Measurements from ENCODE around the gene RNU1-3. TPM values are rescaled to one million over a fixed set of nuclear protein-coding genes. Genes with fewer than 3 reads are reported as not detected.
"Not testable (repeated sequence)": the region's sequence is repeated elsewhere in the genome, so short reads cannot be mapped to it uniquely, and the experiment has no call there.

RNU1-3 gene
- total RNA-seq, 1 experiment from 2014 or later: 1,333 TPM

GRCh38 chr1:16703602-16704001, 36.9 kb upstream of the RNU1-3 start:
- DNase-seq; H3K4me2 ChIP-seq; POLR2A ChIA-PET (ENCODE audit: unreplicated experiment); H3F3A ChIP-seq (ENCODE audit: insufficient read depth, low read depth); H3K4me1 ChIP-seq (replicated peaks; ENCODE audit: insufficient read depth); H3K36me3 ChIP-seq (ENCODE audit: low read depth); H3K79me2 ChIP-seq (ENCODE audit: low read depth); H4K20me1 ChIP-seq (ENCODE audit: insufficient read depth); H2AFZ ChIP-seq; H3K4me3 ChIP-seq; H3K9me2 ChIP-seq (ENCODE audit: insufficient read depth); BruUV-seq (replicated peaks); H3K27me3 ChIP-seq (ENCODE audit: insufficient read depth, low read depth); H3K9me3 ChIP-seq (ENCODE audit: insufficient read depth, low read depth); H3K27ac ChIP-seq; intact Hi-C loops (cut with micrococcal nuclease; ENCODE audit: unreplicated experiment): not testable (repeated sequence)
- peak; percentile 9; the same call in 1 of the 2 replicates for TF ChIP-seq CTCF (conservative IDR thresholded peaks at IDR 0.05)
- CTCF ChIA-PET: interaction anchor here (0.6 kb wide), 1 partner anchor 14 kb away, joined by 7 read pairs; no protein-coding TSS in a partner anchor

DNA sequence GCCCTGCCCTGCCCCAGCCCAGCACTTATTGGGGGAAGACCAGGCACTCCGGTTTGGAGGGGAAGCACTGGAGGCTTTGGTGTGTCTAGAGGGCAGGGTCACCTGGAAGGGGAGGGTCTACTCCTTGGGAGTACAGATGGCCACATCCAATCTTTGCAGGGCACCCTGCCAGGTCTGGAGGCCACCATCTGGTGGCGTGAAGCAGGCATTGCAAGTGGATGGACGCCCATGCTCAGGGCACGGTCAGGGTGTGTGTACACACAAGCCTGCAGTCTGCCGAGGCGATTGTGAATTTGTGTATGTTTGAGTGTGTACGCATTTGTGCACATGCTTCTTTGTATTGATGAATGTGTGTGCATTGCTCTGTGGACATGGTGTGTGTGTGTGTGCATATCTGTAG, 36.4 kb upstream of the RNU1-3 start:
- CTCF ChIA-PET: interaction anchor here (0.6 kb wide), 1 partner anchor 13 kb away, joined by 7 read pairs; no protein-coding TSS in a partner anchor
- intact Hi-C loops (cut with micrococcal nuclease; ENCODE audit: unreplicated experiment); POLR2A ChIA-PET (ENCODE audit: unreplicated experiment): not testable (repeated sequence)

DNA sequence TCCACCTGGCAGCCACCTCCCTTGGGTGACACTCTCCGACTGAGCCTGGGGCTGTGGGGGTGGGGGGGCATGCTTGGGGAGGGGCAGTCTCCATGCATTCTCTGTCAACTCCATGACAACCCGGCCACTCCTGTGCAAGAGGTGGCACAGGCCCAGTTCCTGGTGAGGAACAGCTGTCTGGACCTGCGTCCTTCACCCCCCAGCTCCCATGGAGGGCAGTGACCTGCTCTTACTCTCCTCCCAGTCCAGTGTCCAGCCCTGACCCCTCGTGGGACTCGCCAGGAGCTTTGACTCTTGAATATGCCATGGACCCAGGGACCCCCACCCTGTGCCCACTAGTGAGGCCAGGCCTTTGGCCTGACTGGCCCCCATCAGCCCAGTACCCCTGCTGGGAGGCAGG, 35.5 kb upstream of the RNU1-3 start:
- H3K9me2 ChIP-seq (ENCODE audit: insufficient read depth); H3K27ac ChIP-seq; BruUV-seq (replicated peaks); H3F3A ChIP-seq (ENCODE audit: insufficient read depth, low read depth); H3K4me2 ChIP-seq; intact Hi-C loops (cut with micrococcal nuclease; ENCODE audit: unreplicated experiment); H3K79me2 ChIP-seq (ENCODE audit: low read depth); H3K27me3 ChIP-seq (ENCODE audit: insufficient read depth, low read depth); H3K4me3 ChIP-seq; DNase-seq; H3K9me3 ChIP-seq (ENCODE audit: insufficient read depth, low read depth); H2AFZ ChIP-seq; H3K4me1 ChIP-seq (replicated peaks; ENCODE audit: insufficient read depth); H3K36me3 ChIP-seq (ENCODE audit: low read depth); H4K20me1 ChIP-seq (ENCODE audit: insufficient read depth); POLR2A ChIA-PET (ENCODE audit: unreplicated experiment): not testable (repeated sequence)
- CTCF ChIA-PET: interaction anchor here (0.6 kb wide), 1 partner anchor 563 kb away, joined by 8 read pairs; no protein-coding TSS in a partner anchor

More for the DNA sequence above, 36.4 kb upstream of the RNU1-3 start:
- not testable (repeated sequence) for H3K27me3 ChIP-seq (ENCODE audit: insufficient read depth, low read depth); H3K9me2 ChIP-seq (ENCODE audit: insufficient read depth); H3K27ac ChIP-seq; H2AFZ ChIP-seq; H3K9me3 ChIP-seq (ENCODE audit: insufficient read depth, low read depth); DNase-seq; H4K20me1 ChIP-seq (ENCODE audit: insufficient read depth); H3K4me3 ChIP-seq; H3K36me3 ChIP-seq (ENCODE audit: low read depth); H3K4me1 ChIP-seq (replicated peaks; ENCODE audit: insufficient read depth); H3K4me2 ChIP-seq; BruUV-seq (replicated peaks); H3K79me2 ChIP-seq (ENCODE audit: low read depth); H3F3A ChIP-seq (ENCODE audit: insufficient read depth, low read depth)
- TF ChIP-seq CTCF (conservative IDR thresholded peaks at IDR 0.05): peak; percentile 44; the same call in 1 of the 2 replicates

GRCh38 chr1:16701189-16701588, 34.4 kb upstream of the RNU1-3 start:
- CTCF ChIA-PET; DNase-seq; H3K9me2 ChIP-seq (ENCODE audit: insufficient read depth); intact Hi-C loops (cut with micrococcal nuclease; ENCODE audit: unreplicated experiment); H3K36me3 ChIP-seq (ENCODE audit: low read depth); H3K4me3 ChIP-seq; H2AFZ ChIP-seq; H3K4me1 ChIP-seq (replicated peaks; ENCODE audit: insufficient read depth); H3K4me2 ChIP-seq; H3K27me3 ChIP-seq (ENCODE audit: insufficient read depth, low read depth); H3K79me2 ChIP-seq (ENCODE audit: low read depth); H3K27ac ChIP-seq; H3F3A ChIP-seq (ENCODE audit: insufficient read depth, low read depth); BruUV-seq (replicated peaks); H4K20me1 ChIP-seq (ENCODE audit: insufficient read depth); H3K9me3 ChIP-seq (ENCODE audit: insufficient read depth, low read depth): not testable (repeated sequence)
- POLR2A ChIA-PET (ENCODE audit: unreplicated experiment): interaction anchor here (0.6 to 0.7 kb wide), 2 partner anchors 103 to 176 kb away, joined by 4 to 6 read pairs; no protein-coding TSS in a partner anchor

DNA sequence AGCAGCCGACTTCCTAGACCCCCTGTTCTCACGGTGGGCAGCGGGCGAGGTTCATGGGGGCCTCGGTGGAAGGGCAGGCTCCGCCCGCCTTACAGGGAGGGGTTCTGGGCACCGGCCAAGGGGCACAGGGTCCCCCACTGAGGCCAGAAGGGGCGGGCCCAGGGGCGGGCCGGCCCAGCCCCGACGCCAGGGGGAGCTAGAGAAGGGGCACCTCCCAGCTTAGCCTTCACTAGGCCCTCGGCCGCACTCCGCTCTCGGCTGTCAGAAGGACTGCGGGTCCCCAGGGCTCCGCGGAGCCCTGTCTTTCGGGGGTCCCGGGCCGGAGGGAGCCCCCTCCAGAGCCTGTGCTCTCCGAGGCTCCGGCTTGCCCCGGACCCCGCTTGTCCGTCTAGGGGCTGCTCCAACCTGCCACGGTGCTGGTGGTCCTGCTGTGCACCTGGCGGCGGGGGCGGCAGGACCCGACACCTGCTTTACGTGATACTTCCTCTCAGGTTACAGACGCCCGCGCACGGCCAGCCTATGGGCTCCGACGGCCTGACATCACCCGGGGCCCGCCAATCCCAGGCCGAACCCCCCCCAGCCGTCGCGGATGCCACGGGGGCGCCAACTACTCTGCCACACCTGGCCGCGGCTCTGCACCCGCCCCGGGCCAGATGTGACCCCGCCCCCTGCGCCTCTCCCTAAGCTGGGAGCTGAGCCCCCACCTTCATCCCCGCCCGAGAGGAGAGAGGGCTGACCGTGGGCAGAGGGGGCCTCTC, 33.6 kb upstream of the RNU1-3 start:
- H3K9me2 ChIP-seq (ENCODE audit: insufficient read depth); H3K27me3 ChIP-seq (ENCODE audit: insufficient read depth, low read depth); H2AFZ ChIP-seq; H3K79me2 ChIP-seq (ENCODE audit: low read depth); H4K20me1 ChIP-seq (ENCODE audit: insufficient read depth); CTCF ChIA-PET; intact Hi-C loops (cut with micrococcal nuclease; ENCODE audit: unreplicated experiment); H3K4me3 ChIP-seq; H3K4me1 ChIP-seq (replicated peaks; ENCODE audit: insufficient read depth); BruUV-seq (replicated peaks); DNase-seq; H3K27ac ChIP-seq; H3K4me2 ChIP-seq; H3K9me3 ChIP-seq (ENCODE audit: insufficient read depth, low read depth); H3F3A ChIP-seq (ENCODE audit: insufficient read depth, low read depth); POLR2A ChIA-PET (ENCODE audit: unreplicated experiment); H3K36me3 ChIP-seq (ENCODE audit: low read depth): not testable (repeated sequence)

GRCh38 chr1:16699440-16699839, 32.7 kb upstream of the RNU1-3 start:
- H3K4me1 ChIP-seq (replicated peaks; ENCODE audit: insufficient read depth); H3F3A ChIP-seq (ENCODE audit: insufficient read depth, low read depth); H3K27ac ChIP-seq; H3K79me2 ChIP-seq (ENCODE audit: low read depth); intact Hi-C loops (cut with micrococcal nuclease; ENCODE audit: unreplicated experiment); H3K9me3 ChIP-seq (ENCODE audit: insufficient read depth, low read depth); H3K36me3 ChIP-seq (ENCODE audit: low read depth); CTCF ChIA-PET; H4K20me1 ChIP-seq (ENCODE audit: insufficient read depth); DNase-seq; H3K9me2 ChIP-seq (ENCODE audit: insufficient read depth); BruUV-seq (replicated peaks); H3K4me2 ChIP-seq; H3K27me3 ChIP-seq (ENCODE audit: insufficient read depth, low read depth); H2AFZ ChIP-seq; H3K4me3 ChIP-seq: not testable (repeated sequence)
- POLR2A ChIA-PET (ENCODE audit: unreplicated experiment): interaction anchor here (0.5 to 0.6 kb wide), 2 partner anchors 8 to 181 kb away, joined by 9 to 15 read pairs; no protein-coding TSS in a partner anchor
